Retina (tissue), 1 donor: Measurements from ENCODE around the gene RPL22L1.
A peak's percentile ranks its signal among the peaks of the same experiment; 100 is the strongest.
"Not testable (repeated sequence)": the region's sequence is repeated elsewhere in the genome, so short reads cannot be mapped to it uniquely, and the experiment has no call there.

Experiments used
- DNase-seq: peaks from one replicate; pipeline ENCODE4 v3.0.0-alpha.2; 2016

Gene RPL22L1

GRCh38 chr3:170869645-170870593, at the start of gene RPL22L1:
Gene RPL22L1, minus strand, starts transcription at chr3:170870195. Its CDS starts 28 bp downstream, at chr3:170870167.
- peak; percentile 97 for DNase-seq

DNA sequence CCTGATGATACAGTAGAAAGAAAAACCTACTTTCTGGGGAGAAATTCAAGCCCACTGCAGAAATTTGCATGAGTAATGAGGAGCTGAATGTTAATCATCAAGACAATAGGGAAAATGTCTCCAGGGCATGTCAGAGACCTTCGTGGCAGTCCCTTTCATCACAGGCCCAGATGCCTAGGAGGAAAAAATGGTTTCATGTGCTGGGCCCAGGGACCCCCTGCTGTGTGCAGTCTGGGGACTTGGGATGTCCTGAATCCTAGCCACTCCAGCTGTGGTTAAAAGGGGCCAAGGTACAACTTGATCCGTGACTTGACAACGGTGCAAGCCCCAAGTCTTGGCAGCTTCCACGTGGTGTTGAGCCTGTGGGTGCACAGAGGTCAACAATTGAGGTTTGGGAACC, 48.7 kb upstream of the RPL22L1 start:
- no peak for DNase-seq

GRCh38 chr3:170914690-170915089, 44.7 kb upstream of the RPL22L1 start:
- DNase-seq = no peak

GRCh38 chr3:170914212-170914611, 44.2 kb upstream of the RPL22L1 start:
- DNase-seq = no peak

DNA sequence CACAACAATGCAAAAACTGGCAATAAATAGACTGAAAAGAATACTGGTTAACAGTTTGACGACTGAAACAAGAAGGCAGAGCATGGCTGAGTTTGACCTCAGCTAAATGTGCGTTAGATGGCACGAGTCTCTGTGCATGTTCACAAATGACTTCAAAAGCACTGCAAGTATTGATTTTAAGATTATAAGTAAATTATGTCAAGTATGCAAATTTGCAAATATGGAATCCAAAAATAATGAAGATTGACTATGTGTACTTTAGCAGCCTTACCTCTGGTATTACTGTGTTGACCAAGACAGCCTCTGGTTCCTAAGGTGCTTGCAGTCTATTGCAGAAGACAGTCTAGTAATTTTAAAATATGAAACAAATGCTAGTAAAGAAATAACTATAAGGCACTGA, 41.1 kb upstream of the RPL22L1 start:
- DNase-seq = no peak

GRCh38 chr3:170910542-170910941, 40.5 kb upstream of the RPL22L1 start:
- DNase-seq = no peak

GRCh38 chr3:170909129-170909903, 39.3 kb upstream of the RPL22L1 start:
- DNase-seq = no peak

GRCh38 chr3:170908235-170909116, 38.5 kb upstream of the RPL22L1 start, which contains the start of gene EIF5A2:
Gene EIF5A2, minus strand, starts transcription at chr3:170908637. Its CDS starts 831 bp downstream, at chr3:170907806.
- DNase-seq = peak; percentile 91

GRCh38 chr3:170907637-170908234, 37.7 kb upstream of the RPL22L1 start:
- DNase-seq = peak; percentile 55

DNA sequence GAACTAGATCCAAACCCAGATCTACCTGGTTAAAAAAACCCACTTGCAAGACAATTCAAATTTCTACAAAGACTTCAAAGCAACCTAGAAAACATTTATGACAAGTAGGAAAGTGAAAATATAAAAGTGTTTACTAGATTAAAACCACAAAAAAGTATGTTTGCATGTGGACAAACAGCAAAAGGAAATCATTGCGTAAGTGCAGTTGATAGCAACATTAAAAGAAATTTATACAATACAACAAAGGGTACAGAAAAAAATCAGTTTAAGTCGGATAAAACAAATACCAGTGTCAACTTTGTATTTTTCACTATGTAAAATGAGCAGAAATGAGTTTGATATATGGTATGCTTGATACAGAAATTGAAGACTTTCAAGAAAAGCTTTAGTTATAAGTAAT, 35.9 kb upstream of the RPL22L1 start:
- DNase-seq = no peak

- no peak for DNase-seq
Observed at GRCh38 chr3:170903123-170903522, 33.1 kb upstream of the RPL22L1 start.

DNA sequence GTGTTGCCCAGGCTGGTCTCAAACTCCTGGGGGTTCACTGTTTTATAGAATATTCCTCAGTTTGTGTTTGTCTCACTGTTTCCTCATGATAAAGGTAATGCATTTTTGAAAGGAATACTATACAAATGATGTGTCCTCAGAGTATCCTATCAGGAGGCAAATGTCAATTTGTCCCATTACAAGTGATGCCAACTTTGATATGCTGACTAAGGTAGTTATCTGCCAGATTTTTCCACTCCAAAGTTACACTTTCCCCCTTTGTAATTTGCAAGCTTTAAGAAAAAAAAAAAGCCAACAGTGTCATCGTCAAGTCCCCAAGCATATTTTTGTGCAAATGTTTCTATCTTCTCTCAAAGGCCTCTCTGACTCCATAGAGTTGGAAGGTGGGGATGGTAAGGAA, 29.5 kb upstream of the RPL22L1 start:
- DNase-seq = no peak

DNA sequence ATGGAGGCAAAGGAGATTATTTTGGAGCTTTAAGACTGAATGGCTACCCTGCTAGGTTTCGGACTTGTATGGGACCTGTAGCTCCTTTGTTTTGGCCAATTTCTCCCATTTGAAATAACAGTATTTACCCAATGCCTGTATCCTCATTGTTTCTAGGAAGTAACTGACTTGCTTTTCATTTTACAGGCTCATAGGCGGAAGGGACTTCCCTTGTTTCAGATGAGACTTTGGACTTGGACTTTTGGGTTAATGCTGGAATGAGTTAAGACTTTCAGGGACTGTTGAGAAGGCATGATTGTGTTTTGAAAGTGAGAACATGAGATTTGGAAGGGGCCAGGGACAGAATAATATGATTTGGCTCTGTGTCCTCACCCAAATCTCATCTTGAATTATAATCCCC, 28.0 kb upstream of the RPL22L1 start:
- DNase-seq = no peak

DNA sequence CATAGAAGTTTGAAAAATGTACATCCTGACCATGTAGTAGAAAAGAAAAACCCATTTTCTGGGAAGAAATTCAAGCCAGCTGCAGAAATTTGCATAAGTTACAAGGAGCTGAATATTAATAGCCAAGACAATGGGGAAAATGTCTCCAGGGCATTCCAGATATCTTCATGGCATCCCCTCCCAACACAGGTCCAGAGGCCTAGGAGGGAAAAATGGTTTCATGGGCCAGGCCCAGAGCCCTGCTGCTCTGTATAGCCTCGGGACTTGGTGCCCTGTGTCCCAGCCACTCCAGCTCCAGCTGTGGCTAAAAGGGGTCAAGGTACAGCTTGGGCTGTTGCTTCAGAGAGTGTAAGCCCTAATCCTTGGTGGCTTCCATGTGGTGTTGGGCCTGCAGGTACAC, 27.2 kb upstream of the RPL22L1 start:
- not testable (repeated sequence) for DNase-seq

- no peak for DNase-seq
Observed at GRCh38 chr3:170896781-170897180, 26.8 kb upstream of the RPL22L1 start.

DNA sequence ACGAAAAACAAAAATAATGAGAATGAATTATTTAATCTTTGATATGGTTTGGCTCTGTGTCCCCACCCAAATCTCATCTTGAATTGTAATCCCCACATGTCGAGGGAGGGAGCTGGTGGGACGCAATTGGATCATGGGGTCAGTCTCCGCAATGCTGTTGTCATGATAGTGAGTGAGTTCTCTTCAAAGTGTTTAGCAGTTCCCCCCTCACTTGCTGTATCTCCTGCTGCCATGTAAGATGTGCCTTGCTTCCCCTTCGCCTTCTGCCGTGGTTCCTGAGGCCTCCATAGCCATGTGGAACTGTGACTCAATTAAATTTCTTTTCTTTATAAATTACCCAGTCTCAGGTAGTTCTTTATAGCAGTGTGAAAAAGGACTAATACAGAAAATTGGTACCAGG, 26.3 kb upstream of the RPL22L1 start:
- not testable (repeated sequence) for DNase-seq

- DNase-seq = no peak
Observed at GRCh38 chr3:170893895-170894294, 23.9 kb upstream of the RPL22L1 start.

GRCh38 chr3:170889630-170890029, 19.6 kb upstream of the RPL22L1 start:
- DNase-seq = no peak

- no peak for DNase-seq
Observed at GRCh38 chr3:170889132-170889531, 19.1 kb upstream of the RPL22L1 start.

DNA sequence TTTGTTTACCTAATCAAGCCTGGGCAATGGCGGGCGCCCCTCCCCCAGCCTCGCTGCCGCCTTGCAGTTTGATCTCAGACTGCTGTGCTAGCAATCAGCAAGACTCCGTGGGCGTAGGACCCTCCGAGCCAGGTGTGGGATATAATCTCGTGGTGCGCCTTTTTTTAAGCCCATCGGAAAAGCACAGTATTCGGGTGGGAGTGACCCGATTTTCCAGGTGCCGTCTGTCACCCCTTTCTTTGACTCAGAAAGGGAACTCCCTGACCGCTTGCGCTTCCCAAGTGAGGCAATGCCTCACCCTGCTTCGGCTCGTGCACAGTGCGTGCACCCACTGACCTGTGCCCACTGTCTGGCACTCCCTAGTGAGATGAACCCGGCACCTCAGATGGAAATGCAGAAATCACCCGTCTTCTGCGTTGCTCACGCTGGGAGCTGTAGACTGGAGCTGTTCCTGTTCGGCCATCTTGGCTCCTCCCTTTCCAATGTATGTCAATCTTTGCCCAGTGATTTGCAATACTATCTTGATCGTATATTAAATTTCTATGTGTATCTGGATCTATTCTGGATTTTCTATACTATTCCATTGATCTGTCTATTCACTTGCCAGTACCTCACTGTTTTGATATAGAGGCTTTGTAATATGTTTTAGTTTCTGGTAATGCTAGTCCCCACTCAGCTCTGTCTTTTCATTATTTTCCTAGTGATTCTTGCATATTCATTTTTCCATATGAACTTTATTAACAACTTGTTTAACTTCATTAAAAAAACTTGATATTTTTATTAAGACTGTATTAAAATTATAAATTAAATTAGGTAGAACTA, 14.3 kb upstream of the RPL22L1 start:
- not testable (repeated sequence) for DNase-seq

DNA sequence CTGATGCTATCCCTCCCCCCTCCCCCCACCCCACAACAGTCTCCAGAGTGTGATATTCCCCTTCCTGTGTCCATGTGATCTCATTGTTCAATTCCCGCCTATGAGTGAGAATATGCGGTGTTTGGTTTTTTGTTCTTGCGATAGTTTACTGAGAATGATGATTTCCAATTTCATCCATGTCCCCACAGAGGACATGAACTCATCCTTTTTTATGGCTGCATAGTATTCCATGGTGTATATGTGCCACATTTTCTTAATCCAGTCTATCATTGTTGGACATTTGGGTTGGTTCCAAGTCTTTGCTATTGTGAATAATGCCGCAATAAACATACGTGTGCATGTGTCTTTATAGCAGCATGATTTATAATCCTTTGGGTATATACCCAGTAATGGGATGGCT, 8.7 kb upstream of the RPL22L1 start:
- not testable (repeated sequence) for DNase-seq
